K562 (cell line): ENCODE data around the gene SRCIN1. TPM values are rescaled to one million over a fixed set of nuclear protein-coding genes. Genes with fewer than 3 reads are reported as not detected.

Experiments used
- ATAC-seq: fragments of 200-7000 bp; cut with Tn5 transposase; 3 replicates; pipeline ENCODE4 v1.9.1; 2020; ENCODE audit warnings: moderate library complexity
- BruUV-seq: library from RNA; stranded (reverse); fragments of 400-500 nt; replicated peaks from 2 replicates; lab custom pipeline; 2021; lab: Mats Ljungman, UMichigan
- CTCF ChIA-PET: fragments of 300-600 bp; formaldehyde crosslinking; extraction: SDS; loops from one replicate; lab custom pipeline; 2021; ENCODE audit warnings: low intra/inter-chr PET ratio; lab: Yijun Ruan, JAX
- POLR2A ChIA-PET: fragments of 300-600, 350-650 bp; sonication (Branson Sonifier 250); formaldehyde crosslinking; extraction: SDS; loops from one replicate; lab custom pipeline; 2021; ENCODE audit warnings: antibody characterized with exemption, inconsistent platforms; lab: Yijun Ruan, JAX
- DNase-seq, 4 experiments: peaks; one replicate each; pipeline versions ENCODE4 v3.0.0 to v3.0.0-alpha.2; 2011 to 2018; ENCODE audit warnings: low spot score in 3 of 4, mixed read lengths in 3 of 4; ENCODE audit errors: extremely low read depth in 1 of 4
- FAIRE-seq: peaks from 2 replicates; lab custom pipeline; 2011; peaks lifted over from hg19 to GRCh38; lab: Jason Lieb, UNC
- H2AFZ ChIP-seq: 2 replicates; pipeline ENCODE4 v1.6.0; 2011; ENCODE audit warnings: low read depth, low read length, control low read depth, inconsistent platforms
- H3K27ac ChIP-seq: fragments of 200-600 bp; 3 replicates; pipeline ENCODE4 v1.8.0; 2011; ENCODE audit warnings: low read depth, mild to moderate bottlenecking, control low read depth, inconsistent platforms, low read length, moderate library complexity, mixed read lengths; ENCODE audit errors: extremely low read depth
- H3K27me3 ChIP-seq, 2 experiments: fragments of 300-600 bp in 1 of 2; 2 replicates in 1 of 2; 3 replicates in 1 of 2; pipeline versions ENCODE4 v1.6.0 to v1.8.0; 2011; ENCODE audit warnings: inconsistent platforms in 2 of 2, low read length in 2 of 2, mild to moderate bottlenecking in 1 of 2, mixed read lengths in 1 of 2, moderate library complexity in 1 of 2; ENCODE audit not compliant: control insufficient read depth in 2 of 2, insufficient read depth in 2 of 2
- H3K36me3 ChIP-seq: fragments of 300-600 bp; 3 replicates; pipeline ENCODE4 v1.8.0; 2011; ENCODE audit warnings: mild to moderate bottlenecking, low read length, inconsistent platforms; ENCODE audit not compliant: control insufficient read depth, insufficient read depth
- H3K4me1 ChIP-seq, 2 experiments: fragments of 200-600 bp in 1 of 2; replicated peaks in 1 of 2; 2 replicates in 1 of 2; 3 replicates in 1 of 2; pipeline versions ENCODE4 v1.5.1 to v1.8.0; 2011; ENCODE audit warnings: inconsistent platforms in 2 of 2, low read length in 2 of 2, mild to moderate bottlenecking in 1 of 2, mixed read lengths in 1 of 2, moderate library complexity in 1 of 2; ENCODE audit not compliant: control insufficient read depth in 2 of 2, insufficient read depth in 2 of 2
- H3K4me2 ChIP-seq: 2 replicates; pipeline ENCODE4 v1.6.1; 2011; ENCODE audit warnings: low read length, control low read depth, inconsistent platforms, mixed read lengths; ENCODE audit not compliant: insufficient read depth
- H3K4me3 ChIP-seq: fragments of 200-600 bp; sonication (generic), shearing (Covaris generic); 2 replicates; pipeline ENCODE4 v1.5.1; 2016; ENCODE audit warnings: control low read depth, inconsistent platforms
- H3K79me2 ChIP-seq: fragments of 200-600 bp; 3 replicates; pipeline ENCODE4 v1.8.0; 2011; ENCODE audit warnings: low read length, inconsistent platforms; ENCODE audit not compliant: control insufficient read depth, insufficient read depth
- H3K9ac ChIP-seq, 2 experiments: 2 replicates each; pipeline versions ENCODE4 v1.6.0 to v1.6.1; 2011; ENCODE audit warnings: low read depth in 2 of 2, low read length in 2 of 2, control low read depth in 1 of 2, inconsistent platforms in 1 of 2, mild to moderate bottlenecking in 1 of 2, mixed read lengths in 1 of 2; ENCODE audit not compliant: insufficient read depth in 1 of 2
- H3K9me1 ChIP-seq: one replicate; pipeline ENCODE4 v1.6.0; 2011; ENCODE audit warnings: inconsistent platforms, mild to moderate bottlenecking, low read length, moderate library complexity; ENCODE audit not compliant: control insufficient read depth, insufficient read depth
- H3K9me3 ChIP-seq: replicated peaks from 2 replicates; pipeline ENCODE4 v1.5.1; 2011; ENCODE audit warnings: low read depth, low read length, inconsistent platforms; ENCODE audit not compliant: control insufficient read depth, insufficient read depth
- H4K20me1 ChIP-seq: replicated peaks from 2 replicates; pipeline ENCODE4 v1.6.1; 2011; ENCODE audit warnings: low read length, inconsistent platforms, mixed read lengths; ENCODE audit not compliant: control insufficient read depth, insufficient read depth
- AFF4 ChIP-seq: sonication (generic); formaldehyde crosslinking; IDR thresholded peaks from 2 replicates; pipeline ENCODE4 v1.8.0; 2023; ENCODE audit warnings: mild to moderate bottlenecking, missing genetic modification reagents
- SIX5 ChIP-seq, 2 experiments: IDR thresholded peaks; 2 replicates each; pipeline ENCODE4 v1.6.1; 2011; ENCODE audit warnings: low read length in 2 of 2, borderline replicate concordance in 1 of 2, low read depth in 1 of 2, mild to moderate bottlenecking in 1 of 2, moderate library complexity in 1 of 2; ENCODE audit not compliant: insufficient read depth in 1 of 2
- ZNF146 ChIP-seq: IDR thresholded peaks from one replicate; pipeline ENCODE4 v1.6.1; 2018; ENCODE audit warnings: missing compliant biosample characterization; ENCODE audit not compliant: unreplicated experiment
- WGBS: fragments of 100-300 bp; shearing (Covaris generic); methylation state at CpG from one replicate; pipeline ENCODE4 v1.1.6; 2016; ENCODE audit warnings: low coverage, mixed read lengths; ENCODE audit not compliant: insufficient coverage; ENCODE audit errors: missing lambda C conversion rate; 5-methylcytosine and 5-hydroxymethylcytosine counted together
- in situ Hi-C: fragments of 300-500 bp; cut with MboI; formaldehyde crosslinking; loops from 4 replicates; pipeline ENCODE4 v1.15.0; 2018; ENCODE audit warnings: inconsistent platforms, mixed read lengths
- intact Hi-C: fragments of 100-400 bp; cut with micrococcal nuclease; formaldehyde crosslinking; loops from 2 replicates; pipeline ENCODE4 v1.14.2; 2022
- polyA plus RNA-seq, 8 experiments: library from polyadenylated mRNA; depleted of rRNA in 4 of 8; stranded (reverse) in 5 of 8; unstranded in 3 of 8; fragments of >200 nt; fragmentation: Nextera tagmentation in 2 of 8; fragmentation: Illumina TruSeq in 1 of 8; extraction: Ambion mirVana in 2 of 8; extraction: Trizol in 1 of 8; gene quantifications; 2 replicates each; pipeline versions ENCODE4 v1.2.1 to v1.2.3, GENCODE V29; 2011 to 2014; ENCODE audit warnings: inconsistent platforms in 1 of 8, missing spikeins in 1 of 8
- total RNA-seq, 7 experiments: library from RNA; depleted of rRNA in 6 of 7; stranded (reverse); fragments of >200 nt in 6 of 7; fragmentation: Illumina TruSeq in 2 of 7; extraction: Trizol in 2 of 7; gene quantifications; 2 replicates each; pipeline versions ENCODE4 v1.2.1 to v1.2.3, GENCODE V29; 2011 to 2021; ENCODE audit warnings: low replicate concordance in 1 of 7

SRCIN1 gene
- total and polyA plus RNA-seq, 9 of the 15 experiments (the other 6 are each of a cell fraction or from before 2014, with no cell fraction given): 0.09 to 0.33 (median 0.13) TPM; not detected in 6

- no peak for TF ChIP-seq AFF4
- TF ChIP-seq, all 486 proteins: peak for 54
These were observed 96.6 kb downstream of the SRCIN1 start (continued) for GRCh38 chr17:38508954-38509771.

GRCh38 chr17:38508570-38508950 lies 97.2 kb downstream of the SRCIN1 start:
- no peak overlapping the region for H3K9ac ChIP-seq
- no peaks in the 10 kb centered on the region for H3K36me3 ChIP-seq
- in situ Hi-C loops (loop anchor here (5.0 kb wide), 1 partner anchor 154 kb away; no protein-coding TSS in a partner anchor), intact Hi-C loops (no loop called here)
- no peak for TF ChIP-seq ZNF146 (CRISPR knock-in tag)
- TF ChIP-seq SIX5 (IDR thresholded peaks at IDR 0.05; ENCODE audit: borderline replicate concordance in 1 of 2, insufficient read depth in 1 of 2, low read depth in 1 of 2, low read length in 2 of 2): no peak
- no peak overlapping the region for H3K27ac ChIP-seq
- peaks cover 0 to 22% of the 10 kb centered on the region in 2 experiments; a peak in 2 of 5 replicates for H3K4me1 ChIP-seq
- no peak overlapping the region for H3K4me2 ChIP-seq
- H3K9me3 ChIP-seq: no peaks in the 10 kb centered on the region
- ATAC-seq (no peak), FAIRE-seq (no peak), DNase-seq (no peak)
- no peak overlapping the region for H3K4me3 ChIP-seq
- no peak overlapping the region for H2AFZ ChIP-seq
- H3K27me3 ChIP-seq: peaks cover 3 to 41% of the 10 kb centered on the region in 2 experiments; a peak in 3 of 5 replicates
- H4K20me1 ChIP-seq: peaks cover 8% of the 10 kb centered on the region
- ChIA-PET CTCF (no interaction called here), POLR2A (interaction anchor here (1.0 kb wide), 1 partner anchor 155 kb away, joined by 3 read pairs; no protein-coding TSS in a partner anchor)
- 23% methylated on average over 6 of the region's 6 CpGs for WGBS
- H3K9me1 ChIP-seq: no peaks in the 10 kb centered on the region
- H3K79me2 ChIP-seq: no peaks in the 10 kb centered on the region
- BruUV-seq: no TSS peak
